Liver (tissue), 9 donors: ENCODE results near the gene TTC32. TPM values are rescaled to one million over a fixed set of nuclear protein-coding genes. Genes with fewer than 3 reads are reported as not detected.

Source experiments
- DNase-seq: peaks from one replicate; pipeline ENCODE4 v3.0.0-alpha.2; 2017; ENCODE audit warnings: low spot score
- H3K27ac ChIP-seq, 2 donors: one replicate each; pipeline ENCODE4 v1.7.0; 2013; ENCODE audit warnings: inconsistent platforms in 2 of 2, low read length in 2 of 2, control low read depth in 1 of 2, low read depth in 1 of 2, mild to moderate bottlenecking in 1 of 2
- H3K27me3 ChIP-seq, 4 donors: one replicate each; pipeline versions ENCODE4 v1.6.1 to v1.7.0; 2013; ENCODE audit warnings: low read length in 3 of 4, inconsistent platforms in 1 of 4, mild to moderate bottlenecking in 1 of 4, moderate library complexity in 1 of 4; ENCODE audit not compliant: control insufficient read depth in 4 of 4, insufficient read depth in 4 of 4
- H3K36me3 ChIP-seq, 4 donors: one replicate each; pipeline versions ENCODE4 v1.6.1 to v1.7.0; 2013; ENCODE audit warnings: low read length in 3 of 4, mild to moderate bottlenecking in 3 of 4, low read depth in 1 of 4, moderate library complexity in 1 of 4; ENCODE audit not compliant: control insufficient read depth in 4 of 4, insufficient read depth in 3 of 4
- H3K4me1 ChIP-seq, 4 donors: one replicate each; pipeline versions ENCODE4 v1.6.1 to v1.7.0; 2013; ENCODE audit warnings: low read length in 3 of 4, mild to moderate bottlenecking in 3 of 4, moderate library complexity in 1 of 4; ENCODE audit not compliant: control insufficient read depth in 4 of 4, insufficient read depth in 4 of 4
- H3K4me3 ChIP-seq, 3 donors: one replicate each; pipeline versions ENCODE4 v1.6.1 to v1.7.0; 2013; ENCODE audit warnings: low read length in 3 of 3, control low read depth in 1 of 3, low read depth in 1 of 3, mild to moderate bottlenecking in 1 of 3
- H3K9ac ChIP-seq, 2 donors: one replicate each; pipeline ENCODE4 v1.7.0; 2013; ENCODE audit warnings: low read length in 2 of 2, mild to moderate bottlenecking in 2 of 2, moderate library complexity in 2 of 2, control low read depth in 1 of 2, low read depth in 1 of 2
- H3K9me3 ChIP-seq, 4 donors: one replicate each; pipeline versions ENCODE4 v1.6.1 to v1.7.0; 2013; ENCODE audit warnings: low read length in 3 of 4; ENCODE audit not compliant: control insufficient read depth in 4 of 4
- EGR1 ChIP-seq, 2 donors: IDR thresholded peaks; 2 replicates each; pipeline ENCODE4 v1.6.1; 2016 to 2018; ENCODE audit warnings: antibody characterized with exemption in 2 of 2, low read depth in 2 of 2
- FOXA1 ChIP-seq: IDR thresholded peaks from 2 replicates; pipeline ENCODE4 v1.6.1; 2016; ENCODE audit warnings: antibody characterized with exemption
- FOXA2 ChIP-seq: IDR thresholded peaks from 2 replicates; pipeline ENCODE4 v1.6.1; 2016; ENCODE audit warnings: antibody characterized with exemption
- GABPA ChIP-seq, 2 donors: IDR thresholded peaks in 1 of 2; conservative IDR thresholded peaks in 1 of 2; 2 replicates each; pipeline ENCODE4 v1.6.1; 2016; ENCODE audit warnings: antibody characterized with exemption in 2 of 2, mild to moderate bottlenecking in 1 of 2, moderate library complexity in 1 of 2
- HNF4A ChIP-seq, 2 donors: conservative IDR thresholded peaks; 2 replicates each; pipeline ENCODE4 v1.6.1; 2016; ENCODE audit warnings: antibody characterized with exemption in 2 of 2, mild to moderate bottlenecking in 2 of 2
- HNF4G ChIP-seq: IDR thresholded peaks from 2 replicates; pipeline ENCODE4 v1.6.1; 2016; ENCODE audit warnings: antibody characterized with exemption
- JUND ChIP-seq, 2 donors: IDR thresholded peaks; 2 replicates each; pipeline ENCODE4 v1.6.1; 2016; ENCODE audit warnings: antibody characterized with exemption in 2 of 2
- NR2F2 ChIP-seq: IDR thresholded peaks from 2 replicates; pipeline ENCODE4 v1.6.1; 2016; ENCODE audit warnings: antibody characterized with exemption
- RAD21 ChIP-seq, 2 donors: IDR thresholded peaks; 2 replicates each; pipeline ENCODE4 v1.6.1; 2016; ENCODE audit warnings: antibody characterized with exemption in 2 of 2, mild to moderate bottlenecking in 2 of 2
- RXRA ChIP-seq, 2 donors: IDR thresholded peaks; 2 replicates each; pipeline ENCODE4 v1.6.1; 2017 to 2018; ENCODE audit warnings: antibody characterized with exemption in 2 of 2, mild to moderate bottlenecking in 1 of 2
- SP1 ChIP-seq: IDR thresholded peaks from 2 replicates; pipeline ENCODE4 v1.6.1; 2018; ENCODE audit warnings: antibody characterized with exemption, mild to moderate bottlenecking
- TAF1 ChIP-seq: conservative IDR thresholded peaks from 2 replicates; pipeline ENCODE4 v1.6.1; 2016; ENCODE audit warnings: antibody characterized with exemption, mild to moderate bottlenecking
- YY1 ChIP-seq: IDR thresholded peaks from 2 replicates; pipeline ENCODE4 v1.6.1; 2016; ENCODE audit warnings: antibody characterized with exemption, mild to moderate bottlenecking
- WGBS: extraction: QIAGEN DNeasy Blood & Tissue Kit; methylation state at CpG from one replicate; pipeline ENCODE4 v1.1.7; 2013; 5-methylcytosine and 5-hydroxymethylcytosine counted together
- polyA plus RNA-seq, 2 donors: library from polyadenylated mRNA; stranded (reverse) in 1 of 2; unstranded in 1 of 2; fragments of 200-250 nt in 1 of 2; fragments of >200 nt in 1 of 2; fragmentation: Nextera tagmentation in 1 of 2; extraction: Ambion mirVana in 1 of 2; gene quantifications; one replicate each; pipeline versions ENCODE4 v1.2.1 to v1.2.3, GENCODE V29; 2013 to 2015
- total RNA-seq, 2 donors: library from RNA; depleted of rRNA; stranded (reverse); fragments of >200 nt; gene quantifications; one replicate each; pipeline ENCODE4 v1.2.3, GENCODE V29; 2014
- TF ChIP-seq, protein P1 (sequence below): IDR thresholded peaks from 2 replicates; pipeline ENCODE4 v1.6.1; 2016; ENCODE audit warnings: antibody characterized with exemption
- TF ChIP-seq, protein P2 (sequence below): IDR thresholded peaks from 2 replicates; pipeline ENCODE4 v1.6.1; 2016; ENCODE audit warnings: antibody characterized with exemption
- TF ChIP-seq, protein P3 (sequence below): fragments of 150-350 bp; IDR thresholded peaks from 2 replicates; pipeline ENCODE4 v1.5.1; 2017; ENCODE audit warnings: improper control_type of control experiment, low read depth, low read length; ENCODE audit not compliant: missing input control
- TF ChIP-seq, protein P4 (sequence below): IDR thresholded peaks from 2 replicates; pipeline ENCODE4 v1.6.1; 2016; ENCODE audit warnings: antibody characterized with exemption
- donor health status: healthy.
- donor health status: healthy.
- donor health status: healthy.
- donor health status: healthy.
- donor health status: healthy.

Gene TTC32
- total and polyA plus RNA-seq, 4 donors, result 4.1 to 12.0 (median 10.5) TPM

DNA sequence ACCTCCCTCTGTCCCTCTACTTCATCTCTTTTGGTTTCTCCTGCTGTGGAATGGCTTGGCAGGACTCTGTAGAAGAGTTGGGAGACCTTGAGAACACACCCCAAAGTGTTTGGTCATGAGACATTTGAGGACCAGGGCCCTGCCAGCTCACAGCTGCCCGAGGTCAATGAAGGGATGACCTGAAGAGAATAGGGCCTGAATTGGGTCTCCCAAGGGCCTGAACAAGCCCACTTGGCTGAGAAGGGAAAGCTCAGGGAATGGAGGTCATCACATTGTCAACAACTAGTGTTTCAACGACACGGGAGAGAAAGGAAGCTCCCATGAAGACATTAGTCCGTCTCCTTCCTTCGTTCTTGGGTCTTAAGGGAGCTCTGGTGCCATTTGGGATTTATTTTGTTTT is 52.8 kb downstream of the TTC32 start:
- H3K9me3 ChIP-seq, result no peaks in the 10 kb centered on the region
- no peak overlapping the region for H3K9ac ChIP-seq
- H3K27ac ChIP-seq, result no peak overlapping the region
- no peak overlapping the region for H3K4me3 ChIP-seq
- H3K4me1 ChIP-seq, result no peaks in the 10 kb centered on the region
- TF ChIP-seq HNF4A (conservative IDR thresholded peaks at IDR 0.05) (no peak), HNF4G (no peak), FOXA1 (no peak), RAD21 (IDR thresholded peaks at IDR 0.05) (no peak), EGR1 (IDR thresholded peaks at IDR 0.05; ENCODE audit: low read depth in 2 of 2) (no peak), RXRA (IDR thresholded peaks at IDR 0.05) (no peak), NR2F2 (no peak), YY1 (no peak)
- TF ChIP-seq, protein P1, sequence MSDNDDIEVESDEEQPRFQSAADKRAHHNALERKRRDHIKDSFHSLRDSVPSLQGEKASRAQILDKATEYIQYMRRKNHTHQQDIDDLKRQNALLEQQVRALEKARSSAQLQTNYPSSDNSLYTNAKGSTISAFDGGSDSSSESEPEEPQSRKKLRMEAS, result no peak
- no peaks in the 10 kb centered on the region for H3K27me3 ChIP-seq
- 95% methylated on average over 5 of the region's 5 CpGs for WGBS
- H3K36me3 ChIP-seq, result no peaks in the 10 kb centered on the region
- peak; percentile 25 for DNase-seq

DNA sequence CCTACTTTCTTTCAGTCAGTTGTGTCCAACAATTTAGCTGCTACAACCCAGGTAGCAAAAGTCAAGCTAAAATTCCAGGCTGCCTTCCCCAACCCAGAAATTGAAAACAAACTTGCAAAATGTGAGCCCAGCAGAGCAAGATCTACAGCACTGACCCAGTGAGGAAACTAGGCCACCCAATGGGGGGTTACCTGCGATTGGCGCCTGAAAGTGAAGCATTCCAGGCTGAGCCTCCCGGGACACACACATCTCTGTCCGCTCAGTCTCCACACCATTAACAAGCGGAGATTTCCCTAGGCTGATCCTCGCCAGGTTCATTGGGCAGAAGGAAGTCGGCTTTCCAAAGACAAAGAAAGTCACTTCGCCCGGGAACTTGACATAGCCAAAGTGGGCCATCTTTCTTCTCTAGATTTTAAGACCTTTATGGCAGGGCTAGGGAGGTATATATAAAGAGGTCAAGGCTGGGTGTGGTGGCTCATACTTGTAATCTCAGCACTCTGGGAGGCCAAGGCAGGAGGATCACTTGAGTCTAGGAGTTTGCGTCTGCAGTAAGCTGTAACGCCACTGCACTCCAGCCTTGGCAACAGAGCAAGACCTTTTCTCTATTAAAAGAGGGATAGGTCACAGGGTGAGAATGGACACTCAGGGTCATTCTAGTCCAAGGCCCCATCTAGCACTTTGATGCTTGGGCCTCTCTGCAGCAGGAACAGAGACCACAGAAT is 53.6 kb downstream of the TTC32 start:
- no peak for DNase-seq
- H3K9ac ChIP-seq, result no peak overlapping the region
- H3K27me3 ChIP-seq, result no peaks in the 10 kb centered on the region
- H3K4me1 ChIP-seq, result no peaks in the 10 kb centered on the region
- no peaks in the 10 kb centered on the region for H3K9me3 ChIP-seq
- TF ChIP-seq YY1, result no peak
- no peak for TF ChIP-seq JUND (IDR thresholded peaks at IDR 0.05)
- TF ChIP-seq RXRA (IDR thresholded peaks at IDR 0.05), result no peak
- TF ChIP-seq FOXA1, result no peak
- no peak for TF ChIP-seq RAD21 (IDR thresholded peaks at IDR 0.05)
- TF ChIP-seq, protein P2, sequence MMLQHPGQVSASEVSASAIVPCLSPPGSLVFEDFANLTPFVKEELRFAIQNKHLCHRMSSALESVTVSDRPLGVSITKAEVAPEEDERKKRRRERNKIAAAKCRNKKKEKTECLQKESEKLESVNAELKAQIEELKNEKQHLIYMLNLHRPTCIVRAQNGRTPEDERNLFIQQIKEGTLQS, result no peak
- no peak for TF ChIP-seq NR2F2
- TF ChIP-seq, protein P3, sequence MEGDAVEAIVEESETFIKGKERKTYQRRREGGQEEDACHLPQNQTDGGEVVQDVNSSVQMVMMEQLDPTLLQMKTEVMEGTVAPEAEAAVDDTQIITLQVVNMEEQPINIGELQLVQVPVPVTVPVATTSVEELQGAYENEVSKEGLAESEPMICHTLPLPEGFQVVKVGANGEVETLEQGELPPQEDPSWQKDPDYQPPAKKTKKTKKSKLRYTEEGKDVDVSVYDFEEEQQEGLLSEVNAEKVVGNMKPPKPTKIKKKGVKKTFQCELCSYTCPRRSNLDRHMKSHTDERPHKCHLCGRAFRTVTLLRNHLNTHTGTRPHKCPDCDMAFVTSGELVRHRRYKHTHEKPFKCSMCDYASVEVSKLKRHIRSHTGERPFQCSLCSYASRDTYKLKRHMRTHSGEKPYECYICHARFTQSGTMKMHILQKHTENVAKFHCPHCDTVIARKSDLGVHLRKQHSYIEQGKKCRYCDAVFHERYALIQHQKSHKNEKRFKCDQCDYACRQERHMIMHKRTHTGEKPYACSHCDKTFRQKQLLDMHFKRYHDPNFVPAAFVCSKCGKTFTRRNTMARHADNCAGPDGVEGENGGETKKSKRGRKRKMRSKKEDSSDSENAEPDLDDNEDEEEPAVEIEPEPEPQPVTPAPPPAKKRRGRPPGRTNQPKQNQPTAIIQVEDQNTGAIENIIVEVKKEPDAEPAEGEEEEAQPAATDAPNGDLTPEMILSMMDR, result no peak
- no peak for TF ChIP-seq GABPA (IDR thresholded peaks at IDR 0.05 in 1 of 2, conservative IDR thresholded peaks at IDR 0.05 in 1 of 2)
- no peak for TF ChIP-seq SP1
- TF ChIP-seq HNF4A (conservative IDR thresholded peaks at IDR 0.05), result no peak
- no peak for TF ChIP-seq TAF1
- no peak for TF ChIP-seq HNF4G
- TF ChIP-seq FOXA2, result no peak
- TF ChIP-seq EGR1 (IDR thresholded peaks at IDR 0.05; ENCODE audit: low read depth in 2 of 2), result no peak
- TF ChIP-seq, protein P1, result no peak
- TF ChIP-seq, protein P4, sequence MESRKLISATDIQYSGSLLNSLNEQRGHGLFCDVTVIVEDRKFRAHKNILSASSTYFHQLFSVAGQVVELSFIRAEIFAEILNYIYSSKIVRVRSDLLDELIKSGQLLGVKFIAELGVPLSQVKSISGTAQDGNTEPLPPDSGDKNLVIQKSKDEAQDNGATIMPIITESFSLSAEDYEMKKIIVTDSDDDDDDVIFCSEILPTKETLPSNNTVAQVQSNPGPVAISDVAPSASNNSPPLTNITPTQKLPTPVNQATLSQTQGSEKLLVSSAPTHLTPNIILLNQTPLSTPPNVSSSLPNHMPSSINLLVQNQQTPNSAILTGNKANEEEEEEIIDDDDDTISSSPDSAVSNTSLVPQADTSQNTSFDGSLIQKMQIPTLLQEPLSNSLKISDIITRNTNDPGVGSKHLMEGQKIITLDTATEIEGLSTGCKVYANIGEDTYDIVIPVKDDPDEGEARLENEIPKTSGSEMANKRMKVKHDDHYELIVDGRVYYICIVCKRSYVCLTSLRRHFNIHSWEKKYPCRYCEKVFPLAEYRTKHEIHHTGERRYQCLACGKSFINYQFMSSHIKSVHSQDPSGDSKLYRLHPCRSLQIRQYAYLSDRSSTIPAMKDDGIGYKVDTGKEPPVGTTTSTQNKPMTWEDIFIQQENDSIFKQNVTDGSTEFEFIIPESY, result no peak
- no peak overlapping the region for H3K27ac ChIP-seq
- no peaks in the 10 kb centered on the region for H3K36me3 ChIP-seq
- H3K4me3 ChIP-seq, result no peak overlapping the region
- WGBS, result 88% methylated on average over 11 of the region's 11 CpGs
